Amygdala (tissue), 56 donors: ENCODE data around the gene NDUFAF5.
A peak's percentile ranks its signal among the peaks of the same experiment; 100 is the strongest.

Source experiments
- DNase-seq, 56 donors: peaks; one replicate each; lab custom pipeline; 2025; lab: John Stamatoyannopoulos, UW

Gene NDUFAF5

GRCh38 chr20:13865791-13866351, 81.0 kb downstream of the NDUFAF5 start:
- DNase-seq, result no peak

DNA sequence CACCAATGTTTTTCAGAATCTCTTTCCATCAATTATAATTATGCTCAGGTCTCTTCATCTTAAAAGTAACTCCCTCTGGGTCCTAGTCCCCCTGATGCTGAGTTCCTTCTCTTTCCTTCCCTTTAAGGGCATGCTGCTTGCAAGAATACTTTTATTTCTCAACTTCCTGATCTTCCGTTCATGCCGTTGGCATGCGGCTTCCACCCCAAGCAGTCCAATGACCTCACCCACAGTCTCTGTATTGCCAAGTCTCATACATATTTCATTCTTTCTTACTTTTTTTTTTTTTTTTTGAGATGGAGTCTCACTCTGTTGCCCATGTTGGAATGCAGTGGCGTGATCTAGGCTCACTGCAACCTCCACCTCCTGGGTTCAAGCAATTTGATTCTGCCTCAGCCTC, 83.5 kb downstream of the NDUFAF5 start:
- peak in 3 of 56 donors; percentile 9 to 21 (median 10) for DNase-seq

GRCh38 chr20:13870170-13870748, 85.4 kb downstream of the NDUFAF5 start:
- DNase-seq, result no peak
